ENCODE results near the gene ATXN1.

ATXN1 gene

GRCh38 chr6:16752206-16752866 is 8.9 kb downstream of the ATXN1 start:
- Histone ChIP-seq H3K4me1 (peaks cover 7% of the 10 kb centered on the region), H3K79me2 (peaks cover 2% of the 10 kb centered on the region), H3K27ac (no peak overlapping the region), H3K9me3 (ENCODE audit: control insufficient read depth, low read length) (no peaks in the 10 kb centered on the region), H3K27me3 (ENCODE audit: control insufficient read depth, insufficient read depth, low read length) (no peaks in the 10 kb centered on the region), H3K4me2 (ENCODE audit: low read length) (no peak overlapping the region), H2AFZ (no peak overlapping the region), H3K4me3 (ENCODE audit: low read depth, low read length) (no peak overlapping the region), H3K9ac (no peak overlapping the region), H3K36me3 (ENCODE audit: control insufficient read depth, insufficient read depth, low read length) (no peaks in the 10 kb centered on the region)
- no peak for TF ChIP-seq CTCF (IDR thresholded peaks at IDR 0.05)

- Histone ChIP-seq H3K9me3 (ENCODE audit: control insufficient read depth, low read length) (no peaks in the 10 kb centered on the region), H2AFZ (no peak overlapping the region), H3K79me2 (peaks cover 2% of the 10 kb centered on the region), H3K36me3 (ENCODE audit: control insufficient read depth, insufficient read depth, low read length) (no peaks in the 10 kb centered on the region), H3K4me3 (ENCODE audit: low read depth, low read length) (no peak overlapping the region), H3K4me1 (peaks cover 7% of the 10 kb centered on the region), H3K4me2 (ENCODE audit: low read length) (no peak overlapping the region), H3K27ac (no peak overlapping the region), H3K9ac (no peak overlapping the region), H3K27me3 (ENCODE audit: control insufficient read depth, insufficient read depth, low read length) (no peaks in the 10 kb centered on the region)
- no peak for TF ChIP-seq CTCF (IDR thresholded peaks at IDR 0.05)
Observed at GRCh38 chr6:16751251-16751946, 9.9 kb downstream of the ATXN1 start.

- Histone ChIP-seq H3K9ac (no peak overlapping the region), H3K36me3 (ENCODE audit: control insufficient read depth, insufficient read depth, low read length) (no peaks in the 10 kb centered on the region), H3K4me2 (ENCODE audit: low read length) (no peak overlapping the region), H3K27me3 (ENCODE audit: control insufficient read depth, insufficient read depth, low read length) (no peaks in the 10 kb centered on the region), H3K27ac (no peak overlapping the region), H2AFZ (no peak overlapping the region), H3K4me1 (peaks cover 7% of the 10 kb centered on the region), H3K9me3 (ENCODE audit: control insufficient read depth, low read length) (no peaks in the 10 kb centered on the region), H3K79me2 (peaks cover 6% of the 10 kb centered on the region), H3K4me3 (ENCODE audit: low read depth, low read length) (no peak overlapping the region)
- no peak for TF ChIP-seq CTCF (IDR thresholded peaks at IDR 0.05)
Observed at GRCh38 chr6:16750566-16750965, 10.7 kb downstream of the ATXN1 start.

- Histone ChIP-seq H3K9ac (no peak overlapping the region), H3K9me3 (ENCODE audit: control insufficient read depth, low read length) (no peaks in the 10 kb centered on the region), H3K4me1 (peaks cover 7% of the 10 kb centered on the region), H2AFZ (no peak overlapping the region), H3K27ac (no peak overlapping the region), H3K4me2 (ENCODE audit: low read length) (no peak overlapping the region), H3K4me3 (ENCODE audit: low read depth, low read length) (no peak overlapping the region), H3K79me2 (peaks cover 9% of the 10 kb centered on the region), H3K27me3 (ENCODE audit: control insufficient read depth, insufficient read depth, low read length) (no peaks in the 10 kb centered on the region), H3K36me3 (ENCODE audit: control insufficient read depth, insufficient read depth, low read length) (no peaks in the 10 kb centered on the region)
- TF ChIP-seq CTCF (IDR thresholded peaks at IDR 0.05): no peak
Observed at GRCh38 chr6:16749516-16750485, 11.5 kb downstream of the ATXN1 start.
